ENCODE measurements around the gene ZNF318. TPM values are rescaled to one million over a fixed set of nuclear protein-coding genes. Genes with fewer than 3 reads are reported as not detected.

The ZNF318 gene
- total and polyA plus RNA-seq, 10 of the 15 experiments (the other 5 are each of a cell fraction or from before 2014, with no cell fraction given): 3.4 to 79.8 (median 13.7) TPM

- TF ChIP-seq CEBPZ (IDR thresholded peaks at IDR 0.05; ENCODE audit: low read depth, low read length): no peak
These were observed 59.3 kb downstream of the ZNF318 start (continued) for GRCh38 chr6:43310134-43310533.

GRCh38 chr6:43308990-43309477 lies 60.4 kb downstream of the ZNF318 start:
- 40% methylated on average over 9 of the region's 9 CpGs for WGBS (ENCODE audit: insufficient coverage, insufficient replicate concordance, low lambda C conversion rate, missing lambda C conversion rate)
- Histone ChIP-seq H3K9me3 (replicated peaks; ENCODE audit: control insufficient read depth, insufficient read depth, low read length) (no peaks in the 10 kb centered on the region), H3K9ac (ENCODE audit: control insufficient read depth, insufficient read depth, low read length) (no peak overlapping the region), H3K79me2 (ENCODE audit: control insufficient read depth, insufficient read depth, low read length) (no peaks in the 10 kb centered on the region), H4K20me1 (ENCODE audit: control insufficient read depth, insufficient read depth) (no peaks in the 10 kb centered on the region), H3K27me3 (replicated peaks in 1 of 2; ENCODE audit: control insufficient read depth in 2 of 2, insufficient read depth in 2 of 2, low read length in 1 of 2) (no peaks in the 10 kb centered on the region), H3K27ac (ENCODE audit: control insufficient read depth, insufficient read depth) (no peak overlapping the region), H3K4me3 (peak overlapping the region; percentile 57; the same call in 1 of the 2 replicates), H3K36me3 (ENCODE audit: control insufficient read depth in 2 of 2, insufficient read depth in 2 of 2, low read length in 1 of 2) (no peaks in the 10 kb centered on the region), H3K4me2 (ENCODE audit: control insufficient read depth, insufficient read depth) (peak overlapping the region; percentile 75), H3K4me1 (ENCODE audit: control insufficient read depth, insufficient read depth, low read length) (peaks cover 13% of the 10 kb centered on the region), H2AFZ (ENCODE audit: control insufficient read depth, low read depth, low read length) (peak overlapping the region; percentile 29)
- TF ChIP-seq NFXL1 (IDR thresholded peaks at IDR 0.05; ENCODE audit: borderline replicate concordance) (no peak), ZNF687 (IDR thresholded peaks at IDR 0.05) (0 out of 2 replicates have a peak, but pooled peaks have one; percentile 18), SPI1 (IDR thresholded peaks at IDR 0.05; ENCODE audit: borderline replicate concordance, insufficient read depth, low read depth, low read length) (no peak), CBX5 (IDR thresholded peaks at IDR 0.05; ENCODE audit: low read depth) (no peak)
- ChIA-PET SMC1A (ENCODE audit: uncharacterized antibody, unreplicated experiment) (interaction anchor here (1.0 to 3.8 kb wide), 19 partner anchors 8 to 89 kb away, joined by 3 to 70 read pairs (median 8); no protein-coding TSS in a partner anchor), RAD21 (ENCODE audit: unreplicated experiment) (interaction anchor here (1.0 to 3.7 kb wide), 18 partner anchors 9 to 147 kb away, joined by 3 to 48 read pairs (median 7); partner anchors contain the start of gene ZNF318), POLR2A (interaction anchor here (0.5 to 1.7 kb wide), 6 partner anchors 16 to 248 kb away, joined by 3 to 16 read pairs (median 4); no protein-coding TSS in a partner anchor), CTCF (interaction anchor here (0.7 to 3.9 kb wide), 34 partner anchors 8 to 202 kb away, joined by 3 to 37 read pairs (median 6); partner anchors contain the start of gene ABCC10)
- no peak for ATAC-seq
- FAIRE-seq: no peak
- intact Hi-C loops (cut with micrococcal nuclease; ENCODE audit: unreplicated experiment): loop anchor here (1.0 kb wide), 1 partner anchor 30 kb away; no protein-coding TSS in a partner anchor
- BruUV-seq (replicated peaks): no TSS peak
- in situ Hi-C loops (cut with MboI): no loop called here
- no peak for DNase-seq (ENCODE audit: low read depth, low spot score)
